HepG2 (cell line): Measurements from ENCODE around the gene TRPT1. TPM values are rescaled to one million over a fixed set of nuclear protein-coding genes. Genes with fewer than 3 reads are reported as not detected.

ENCODE experiments used
- ELF4 ChIP-seq: sonication (generic); formaldehyde crosslinking; IDR thresholded peaks from 2 replicates; pipeline ENCODE4 v1.5.0; 2020; ENCODE audit warnings: missing genetic modification reagents, mild to moderate bottlenecking, moderate library complexity, borderline replicate concordance
- EP300 ChIP-seq, 3 experiments: sonication (generic) in 1 of 3; formaldehyde crosslinking in 1 of 3; IDR thresholded peaks; 2 replicates each; pipeline versions ENCODE4 v1.5.1 to v1.6.1; 2011 to 2020; ENCODE audit warnings: low read depth in 2 of 3, low read length in 2 of 3, borderline replicate concordance in 1 of 3, improper control_type of control experiment in 1 of 3, mild to moderate bottlenecking in 1 of 3, missing genetic modification reagents in 1 of 3, moderate library complexity in 1 of 3
- PHF8 ChIP-seq: sonication (generic); formaldehyde crosslinking; IDR thresholded peaks from 2 replicates; pipeline ENCODE4 v1.5.0; 2020; ENCODE audit warnings: missing genetic modification reagents
- PRPF4 ChIP-seq: fragments of 200-400 bp; formaldehyde crosslinking; IDR thresholded peaks from 2 replicates; pipeline ENCODE4 v1.6.1; 2016; ENCODE audit warnings: low read length, low read depth; ENCODE audit not compliant: poor library complexity, severe bottlenecking
- RFX1 ChIP-seq: fragments of 450-650 bp; IDR thresholded peaks from 2 replicates; pipeline ENCODE4 v1.6.1; 2017
- ZFP41 ChIP-seq: sonication (generic); formaldehyde crosslinking; IDR thresholded peaks from 2 replicates; pipeline ENCODE4 v1.4.0; 2020; ENCODE audit warnings: mild to moderate bottlenecking, missing genetic modification reagents, borderline replicate concordance
- ZNF329 ChIP-seq: sonication (generic); formaldehyde crosslinking; IDR thresholded peaks from 2 replicates; pipeline ENCODE4 v1.9.0; 2021; ENCODE audit warnings: low read depth, mild to moderate bottlenecking, missing genetic modification reagents
- ZNF451 ChIP-seq: sonication (generic); formaldehyde crosslinking; IDR thresholded peaks from 2 replicates; pipeline ENCODE4 v1.5.0; 2020; ENCODE audit warnings: mild to moderate bottlenecking, missing genetic modification reagents
- ZNF781 ChIP-seq: sonication (generic); formaldehyde crosslinking; IDR thresholded peaks from 2 replicates; pipeline ENCODE4 v1.5.1; 2020; ENCODE audit warnings: borderline replicate concordance, mild to moderate bottlenecking, missing genetic modification reagents; ENCODE audit errors: not compliant biosample characterization
- ZNF839 ChIP-seq: sonication (generic); formaldehyde crosslinking; IDR thresholded peaks from 2 replicates; pipeline ENCODE4 v1.4.0; 2020; ENCODE audit warnings: missing genetic modification reagents, mild to moderate bottlenecking, borderline replicate concordance
- ZSCAN25 ChIP-seq: sonication (generic); formaldehyde crosslinking; IDR thresholded peaks from 2 replicates; pipeline ENCODE4 v1.8.0; 2022; ENCODE audit warnings: mild to moderate bottlenecking, missing genetic modification reagents
- polyA plus RNA-seq, 8 experiments: library from polyadenylated mRNA; depleted of rRNA in 3 of 8; stranded (reverse) in 7 of 8; unstranded in 1 of 8; fragments of >200 nt; fragmentation: Illumina TruSeq in 4 of 8; extraction: Trizol in 4 of 8; gene quantifications; 2 replicates each; pipeline versions ENCODE4 v1.2.1 to v1.2.3, GENCODE V29; 2011 to 2016; ENCODE audit warnings: low read depth in 4 of 8, missing spikeins in 1 of 8, mixed read lengths in 1 of 8; ENCODE audit not compliant: insufficient read depth in 1 of 8
- total RNA-seq, 5 experiments: library from RNA; depleted of rRNA; stranded (reverse); fragments of >200 nt; fragmentation: Illumina TruSeq; extraction: Trizol; gene quantifications; 2 replicates each; pipeline ENCODE4 v1.2.3, GENCODE V29; 2016; ENCODE audit warnings: low read depth in 1 of 5
- TF ChIP-seq, protein P1 (sequence below): sonication (generic); formaldehyde crosslinking; IDR thresholded peaks from 2 replicates; pipeline ENCODE4 v1.4.0; 2020; ENCODE audit warnings: missing genetic modification reagents
- TF ChIP-seq, protein P2 (sequence below): sonication (generic); formaldehyde crosslinking; IDR thresholded peaks from 2 replicates; pipeline ENCODE4 v1.4.0; 2020; ENCODE audit warnings: mild to moderate bottlenecking, missing genetic modification reagents
- TF ChIP-seq, protein P3 (sequence below): sonication (generic); formaldehyde crosslinking; IDR thresholded peaks from 2 replicates; pipeline ENCODE4 v1.4.0; 2020; ENCODE audit warnings: mild to moderate bottlenecking, missing genetic modification reagents

TRPT1 gene
- total and polyA plus RNA-seq, 2 of the 13 experiments (the other 11 are each of a cell fraction or from before 2014, with no cell fraction given): 24.8 to 40.7 TPM

DNA sequence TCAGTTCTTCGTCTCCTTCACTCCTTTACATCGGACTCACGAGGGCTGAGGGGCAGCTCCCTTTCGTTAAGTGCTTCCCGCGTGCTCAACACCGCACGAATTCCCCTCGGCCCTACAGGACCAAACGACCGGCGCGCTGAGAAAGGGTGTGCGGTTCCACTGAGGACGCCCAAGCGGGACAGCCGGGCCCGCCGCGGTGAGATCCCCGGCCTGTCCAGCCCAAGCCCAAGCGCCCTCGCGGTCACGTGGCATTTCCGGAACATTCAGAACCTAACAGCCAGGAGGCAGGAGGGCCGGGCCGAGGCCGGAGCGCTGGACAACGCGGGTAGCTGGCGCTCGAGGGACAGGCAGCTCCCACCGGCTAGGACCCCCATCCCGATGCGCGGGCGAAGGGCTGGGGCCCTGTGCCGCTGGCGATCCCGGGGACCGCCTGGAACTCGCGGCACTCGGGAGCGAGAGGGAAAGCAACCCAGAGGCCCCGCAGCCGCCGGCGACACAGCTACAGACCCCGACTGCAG, 40.8 kb downstream of the TRPT1 start (continued):
- TF ChIP-seq, protein P1, sequence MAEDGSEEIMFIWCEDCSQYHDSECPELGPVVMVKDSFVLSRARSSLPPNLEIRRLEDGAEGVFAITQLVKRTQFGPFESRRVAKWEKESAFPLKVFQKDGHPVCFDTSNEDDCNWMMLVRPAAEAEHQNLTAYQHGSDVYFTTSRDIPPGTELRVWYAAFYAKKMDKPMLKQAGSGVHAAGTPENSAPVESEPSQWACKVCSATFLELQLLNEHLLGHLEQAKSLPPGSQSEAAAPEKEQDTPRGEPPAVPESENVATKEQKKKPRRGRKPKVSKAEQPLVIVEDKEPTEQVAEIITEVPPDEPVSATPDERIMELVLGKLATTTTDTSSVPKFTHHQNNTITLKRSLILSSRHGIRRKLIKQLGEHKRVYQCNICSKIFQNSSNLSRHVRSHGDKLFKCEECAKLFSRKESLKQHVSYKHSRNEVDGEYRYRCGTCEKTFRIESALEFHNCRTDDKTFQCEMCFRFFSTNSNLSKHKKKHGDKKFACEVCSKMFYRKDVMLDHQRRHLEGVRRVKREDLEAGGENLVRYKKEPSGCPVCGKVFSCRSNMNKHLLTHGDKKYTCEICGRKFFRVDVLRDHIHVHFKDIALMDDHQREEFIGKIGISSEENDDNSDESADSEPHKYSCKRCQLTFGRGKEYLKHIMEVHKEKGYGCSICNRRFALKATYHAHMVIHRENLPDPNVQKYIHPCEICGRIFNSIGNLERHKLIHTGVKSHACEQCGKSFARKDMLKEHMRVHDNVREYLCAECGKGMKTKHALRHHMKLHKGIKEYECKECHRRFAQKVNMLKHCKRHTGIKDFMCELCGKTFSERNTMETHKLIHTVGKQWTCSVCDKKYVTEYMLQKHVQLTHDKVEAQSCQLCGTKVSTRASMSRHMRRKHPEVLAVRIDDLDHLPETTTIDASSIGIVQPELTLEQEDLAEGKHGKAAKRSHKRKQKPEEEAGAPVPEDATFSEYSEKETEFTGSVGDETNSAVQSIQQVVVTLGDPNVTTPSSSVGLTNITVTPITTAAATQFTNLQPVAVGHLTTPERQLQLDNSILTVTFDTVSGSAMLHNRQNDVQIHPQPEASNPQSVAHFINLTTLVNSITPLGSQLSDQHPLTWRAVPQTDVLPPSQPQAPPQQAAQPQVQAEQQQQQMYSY (CRISPR knock-in tag): no peak; the same call in 1 of the 2 replicates
- TF ChIP-seq ZNF781 (CRISPR knock-in tag) (peak; percentile 91), ZSCAN25 (peak; percentile 81; the same call in 1 of the 2 replicates), EP300 (IDR thresholded peaks at IDR 0.05; ENCODE audit: low read depth in 2 of 2, low read length in 2 of 2) (no peak), EP300 (CRISPR knock-in tag; IDR thresholded peaks at IDR 0.05; ENCODE audit: borderline replicate concordance) (peak; percentile 23; the same call in 1 of the 2 replicates), PHF8 (CRISPR knock-in tag) (peak; percentile 91), ZNF839 (CRISPR knock-in tag) (peak; percentile 94; the same call in 1 of the 2 replicates), RFX1 (no peak), ELF4 (CRISPR knock-in tag) (no peak), ZNF451 (CRISPR knock-in tag) (peak; percentile 97), ZNF329 (CRISPR knock-in tag) (peak; percentile 90), ZFP41 (CRISPR knock-in tag) (peak; percentile 93; the same call in 1 of the 2 replicates), PRPF4 (no peak)
- TF ChIP-seq, protein P2, sequence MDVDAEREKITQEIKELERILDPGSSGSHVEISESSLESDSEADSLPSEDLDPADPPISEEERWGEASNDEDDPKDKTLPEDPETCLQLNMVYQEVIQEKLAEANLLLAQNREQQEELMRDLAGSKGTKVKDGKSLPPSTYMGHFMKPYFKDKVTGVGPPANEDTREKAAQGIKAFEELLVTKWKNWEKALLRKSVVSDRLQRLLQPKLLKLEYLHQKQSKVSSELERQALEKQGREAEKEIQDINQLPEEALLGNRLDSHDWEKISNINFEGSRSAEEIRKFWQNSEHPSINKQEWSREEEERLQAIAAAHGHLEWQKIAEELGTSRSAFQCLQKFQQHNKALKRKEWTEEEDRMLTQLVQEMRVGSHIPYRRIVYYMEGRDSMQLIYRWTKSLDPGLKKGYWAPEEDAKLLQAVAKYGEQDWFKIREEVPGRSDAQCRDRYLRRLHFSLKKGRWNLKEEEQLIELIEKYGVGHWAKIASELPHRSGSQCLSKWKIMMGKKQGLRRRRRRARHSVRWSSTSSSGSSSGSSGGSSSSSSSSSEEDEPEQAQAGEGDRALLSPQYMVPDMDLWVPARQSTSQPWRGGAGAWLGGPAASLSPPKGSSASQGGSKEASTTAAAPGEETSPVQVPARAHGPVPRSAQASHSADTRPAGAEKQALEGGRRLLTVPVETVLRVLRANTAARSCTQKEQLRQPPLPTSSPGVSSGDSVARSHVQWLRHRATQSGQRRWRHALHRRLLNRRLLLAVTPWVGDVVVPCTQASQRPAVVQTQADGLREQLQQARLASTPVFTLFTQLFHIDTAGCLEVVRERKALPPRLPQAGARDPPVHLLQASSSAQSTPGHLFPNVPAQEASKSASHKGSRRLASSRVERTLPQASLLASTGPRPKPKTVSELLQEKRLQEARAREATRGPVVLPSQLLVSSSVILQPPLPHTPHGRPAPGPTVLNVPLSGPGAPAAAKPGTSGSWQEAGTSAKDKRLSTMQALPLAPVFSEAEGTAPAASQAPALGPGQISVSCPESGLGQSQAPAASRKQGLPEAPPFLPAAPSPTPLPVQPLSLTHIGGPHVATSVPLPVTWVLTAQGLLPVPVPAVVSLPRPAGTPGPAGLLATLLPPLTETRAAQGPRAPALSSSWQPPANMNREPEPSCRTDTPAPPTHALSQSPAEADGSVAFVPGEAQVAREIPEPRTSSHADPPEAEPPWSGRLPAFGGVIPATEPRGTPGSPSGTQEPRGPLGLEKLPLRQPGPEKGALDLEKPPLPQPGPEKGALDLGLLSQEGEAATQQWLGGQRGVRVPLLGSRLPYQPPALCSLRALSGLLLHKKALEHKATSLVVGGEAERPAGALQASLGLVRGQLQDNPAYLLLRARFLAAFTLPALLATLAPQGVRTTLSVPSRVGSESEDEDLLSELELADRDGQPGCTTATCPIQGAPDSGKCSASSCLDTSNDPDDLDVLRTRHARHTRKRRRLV (CRISPR knock-in tag): peak; percentile 89
- TF ChIP-seq, protein P3, sequence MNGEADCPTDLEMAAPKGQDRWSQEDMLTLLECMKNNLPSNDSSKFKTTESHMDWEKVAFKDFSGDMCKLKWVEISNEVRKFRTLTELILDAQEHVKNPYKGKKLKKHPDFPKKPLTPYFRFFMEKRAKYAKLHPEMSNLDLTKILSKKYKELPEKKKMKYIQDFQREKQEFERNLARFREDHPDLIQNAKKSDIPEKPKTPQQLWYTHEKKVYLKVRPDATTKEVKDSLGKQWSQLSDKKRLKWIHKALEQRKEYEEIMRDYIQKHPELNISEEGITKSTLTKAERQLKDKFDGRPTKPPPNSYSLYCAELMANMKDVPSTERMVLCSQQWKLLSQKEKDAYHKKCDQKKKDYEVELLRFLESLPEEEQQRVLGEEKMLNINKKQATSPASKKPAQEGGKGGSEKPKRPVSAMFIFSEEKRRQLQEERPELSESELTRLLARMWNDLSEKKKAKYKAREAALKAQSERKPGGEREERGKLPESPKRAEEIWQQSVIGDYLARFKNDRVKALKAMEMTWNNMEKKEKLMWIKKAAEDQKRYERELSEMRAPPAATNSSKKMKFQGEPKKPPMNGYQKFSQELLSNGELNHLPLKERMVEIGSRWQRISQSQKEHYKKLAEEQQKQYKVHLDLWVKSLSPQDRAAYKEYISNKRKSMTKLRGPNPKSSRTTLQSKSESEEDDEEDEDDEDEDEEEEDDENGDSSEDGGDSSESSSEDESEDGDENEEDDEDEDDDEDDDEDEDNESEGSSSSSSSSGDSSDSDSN (CRISPR knock-in tag): peak; percentile 97
